Panc1 (cell line): ENCODE measurements around the gene PCDHGA6.

ENCODE experiments used
- POLR2AphosphoS5 ChIP-seq: IDR thresholded peaks from 2 replicates; pipeline ENCODE4 v1.6.1; 2012; ENCODE audit warnings: mild to moderate bottlenecking, low read depth, low read length, moderate library complexity
- SIN3A ChIP-seq: IDR thresholded peaks from 2 replicates; pipeline ENCODE4 v1.6.1; 2012; ENCODE audit warnings: low read depth, mild to moderate bottlenecking, low read length, moderate library complexity, borderline replicate concordance; ENCODE audit not compliant: insufficient read depth
- TCF7L2 ChIP-seq: IDR thresholded peaks from 2 replicates; pipeline ENCODE4 v1.6.1; 2011; ENCODE audit warnings: mild to moderate bottlenecking, low read depth, low read length, inconsistent platforms
- TF ChIP-seq, protein P1 (sequence below): fragments of 450-650 bp; IDR thresholded peaks from 2 replicates; pipeline ENCODE4 v1.5.1; 2017; ENCODE audit warnings: mild to moderate bottlenecking
- TF ChIP-seq, protein P2 (sequence below), 2 experiments: IDR thresholded peaks; 2 replicates each; pipeline ENCODE4 v1.6.1; 2011 to 2012; ENCODE audit warnings: low read depth in 2 of 2, control low read depth in 1 of 2, low read length in 1 of 2, mild to moderate bottlenecking in 1 of 2, moderate library complexity in 1 of 2; ENCODE audit not compliant: insufficient read depth in 1 of 2

DNA sequence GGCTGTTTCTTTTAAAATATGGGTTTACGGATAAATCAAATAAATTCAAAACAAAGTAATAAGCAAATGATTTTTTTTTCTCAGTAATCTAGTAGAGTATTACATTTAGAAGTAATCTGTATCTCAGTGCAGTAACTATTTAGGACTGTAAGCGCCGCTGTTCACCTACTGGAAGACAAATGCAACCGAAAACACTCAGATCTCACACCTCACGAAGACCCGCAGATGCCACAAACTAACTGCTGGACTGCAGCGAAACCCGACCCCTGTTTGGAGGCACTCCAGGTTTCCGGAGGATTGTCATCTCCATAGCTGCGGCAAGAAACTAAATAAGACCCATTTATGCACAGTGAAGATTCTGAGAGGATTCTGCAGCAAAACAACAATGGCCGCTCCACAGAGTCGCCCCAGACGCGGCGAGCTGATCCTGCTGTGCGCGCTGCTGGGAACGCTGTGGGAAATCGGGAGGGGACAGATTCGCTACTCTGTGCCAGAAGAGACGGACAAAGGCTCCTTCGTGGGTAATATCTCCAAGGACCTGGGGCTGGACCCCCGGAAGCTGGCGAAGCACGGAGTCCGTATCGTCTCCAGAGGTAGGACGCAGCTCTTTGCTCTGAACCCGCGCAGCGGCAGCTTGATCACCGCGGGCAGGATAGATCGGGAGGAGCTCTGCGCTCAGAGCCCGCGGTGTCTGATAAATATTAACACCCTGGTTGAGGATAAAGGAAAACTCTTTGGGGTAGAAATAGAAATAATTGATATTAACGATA lies 18.9 kb downstream of the PCDHGA6 start, which contains the start of gene PCDHGA8:
- TF ChIP-seq POLR2AphosphoS5: no peak
- TF ChIP-seq, protein P1, sequence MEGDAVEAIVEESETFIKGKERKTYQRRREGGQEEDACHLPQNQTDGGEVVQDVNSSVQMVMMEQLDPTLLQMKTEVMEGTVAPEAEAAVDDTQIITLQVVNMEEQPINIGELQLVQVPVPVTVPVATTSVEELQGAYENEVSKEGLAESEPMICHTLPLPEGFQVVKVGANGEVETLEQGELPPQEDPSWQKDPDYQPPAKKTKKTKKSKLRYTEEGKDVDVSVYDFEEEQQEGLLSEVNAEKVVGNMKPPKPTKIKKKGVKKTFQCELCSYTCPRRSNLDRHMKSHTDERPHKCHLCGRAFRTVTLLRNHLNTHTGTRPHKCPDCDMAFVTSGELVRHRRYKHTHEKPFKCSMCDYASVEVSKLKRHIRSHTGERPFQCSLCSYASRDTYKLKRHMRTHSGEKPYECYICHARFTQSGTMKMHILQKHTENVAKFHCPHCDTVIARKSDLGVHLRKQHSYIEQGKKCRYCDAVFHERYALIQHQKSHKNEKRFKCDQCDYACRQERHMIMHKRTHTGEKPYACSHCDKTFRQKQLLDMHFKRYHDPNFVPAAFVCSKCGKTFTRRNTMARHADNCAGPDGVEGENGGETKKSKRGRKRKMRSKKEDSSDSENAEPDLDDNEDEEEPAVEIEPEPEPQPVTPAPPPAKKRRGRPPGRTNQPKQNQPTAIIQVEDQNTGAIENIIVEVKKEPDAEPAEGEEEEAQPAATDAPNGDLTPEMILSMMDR: peak; percentile 26; the same call in 1 of the 2 replicates
- TF ChIP-seq, protein P2, sequence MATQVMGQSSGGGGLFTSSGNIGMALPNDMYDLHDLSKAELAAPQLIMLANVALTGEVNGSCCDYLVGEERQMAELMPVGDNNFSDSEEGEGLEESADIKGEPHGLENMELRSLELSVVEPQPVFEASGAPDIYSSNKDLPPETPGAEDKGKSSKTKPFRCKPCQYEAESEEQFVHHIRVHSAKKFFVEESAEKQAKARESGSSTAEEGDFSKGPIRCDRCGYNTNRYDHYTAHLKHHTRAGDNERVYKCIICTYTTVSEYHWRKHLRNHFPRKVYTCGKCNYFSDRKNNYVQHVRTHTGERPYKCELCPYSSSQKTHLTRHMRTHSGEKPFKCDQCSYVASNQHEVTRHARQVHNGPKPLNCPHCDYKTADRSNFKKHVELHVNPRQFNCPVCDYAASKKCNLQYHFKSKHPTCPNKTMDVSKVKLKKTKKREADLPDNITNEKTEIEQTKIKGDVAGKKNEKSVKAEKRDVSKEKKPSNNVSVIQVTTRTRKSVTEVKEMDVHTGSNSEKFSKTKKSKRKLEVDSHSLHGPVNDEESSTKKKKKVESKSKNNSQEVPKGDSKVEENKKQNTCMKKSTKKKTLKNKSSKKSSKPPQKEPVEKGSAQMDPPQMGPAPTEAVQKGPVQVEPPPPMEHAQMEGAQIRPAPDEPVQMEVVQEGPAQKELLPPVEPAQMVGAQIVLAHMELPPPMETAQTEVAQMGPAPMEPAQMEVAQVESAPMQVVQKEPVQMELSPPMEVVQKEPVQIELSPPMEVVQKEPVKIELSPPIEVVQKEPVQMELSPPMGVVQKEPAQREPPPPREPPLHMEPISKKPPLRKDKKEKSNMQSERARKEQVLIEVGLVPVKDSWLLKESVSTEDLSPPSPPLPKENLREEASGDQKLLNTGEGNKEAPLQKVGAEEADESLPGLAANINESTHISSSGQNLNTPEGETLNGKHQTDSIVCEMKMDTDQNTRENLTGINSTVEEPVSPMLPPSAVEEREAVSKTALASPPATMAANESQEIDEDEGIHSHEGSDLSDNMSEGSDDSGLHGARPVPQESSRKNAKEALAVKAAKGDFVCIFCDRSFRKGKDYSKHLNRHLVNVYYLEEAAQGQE (IDR thresholded peaks at IDR 0.05; ENCODE audit: insufficient read depth in 1 of 2, low read depth in 2 of 2, low read length in 1 of 2): no peak
- no peak for TF ChIP-seq SIN3A
- no peak for TF ChIP-seq TCF7L2
